Mesendoderm (in vitro differentiated cells): ENCODE data around the gene HSPB2.

Experiments
- DNase-seq: peaks from one replicate; pipeline ENCODE4 v3.0.0; 2013
- H2AK5ac ChIP-seq: 2 replicates; pipeline ENCODE4 v1.6.1; 2013; ENCODE audit warnings: low read length, inconsistent platforms
- H2BK120ac ChIP-seq: 2 replicates; pipeline ENCODE4 v1.6.1; 2013; ENCODE audit warnings: low read depth, mild to moderate bottlenecking, low read length, moderate library complexity, mixed read lengths
- H2BK15ac ChIP-seq: replicated peaks from 2 replicates; pipeline ENCODE4 v1.6.1; 2013; ENCODE audit warnings: low read depth, mild to moderate bottlenecking, moderate library complexity
- H2BK5ac ChIP-seq: 2 replicates; pipeline ENCODE4 v1.6.1; 2013; ENCODE audit warnings: low read length, inconsistent platforms
- H3K18ac ChIP-seq: 2 replicates; pipeline ENCODE4 v1.6.1; 2013; ENCODE audit warnings: mild to moderate bottlenecking, low read length, mixed read lengths
- H3K23ac ChIP-seq: one replicate; pipeline ENCODE4 v1.6.1; 2013; ENCODE audit warnings: low read length
- H3K27ac ChIP-seq: 2 replicates; pipeline ENCODE4 v1.5.1; 2013; ENCODE audit warnings: low read depth, mild to moderate bottlenecking, inconsistent platforms, low read length, moderate library complexity
- H3K27me3 ChIP-seq: 2 replicates; pipeline ENCODE4 v1.6.1; 2013; ENCODE audit warnings: low read length, control low read depth, mild to moderate bottlenecking, inconsistent platforms; ENCODE audit not compliant: insufficient read depth, poor library complexity
- H3K36me3 ChIP-seq: 2 replicates; pipeline ENCODE4 v1.6.1; 2013; ENCODE audit warnings: low read length, inconsistent platforms; ENCODE audit not compliant: control insufficient read depth, insufficient read depth
- H3K4ac ChIP-seq: one replicate; pipeline ENCODE4 v1.6.1; 2013; ENCODE audit warnings: low read depth, mild to moderate bottlenecking, low read length, moderate library complexity
- H3K4me1 ChIP-seq: 2 replicates; pipeline ENCODE4 v1.6.1; 2013; ENCODE audit warnings: low read depth, low read length, inconsistent platforms; ENCODE audit not compliant: control insufficient read depth
- H3K4me2 ChIP-seq: 2 replicates; pipeline ENCODE4 v1.6.1; 2013; ENCODE audit warnings: low read length
- H3K4me3 ChIP-seq: 2 replicates; pipeline ENCODE4 v1.5.1; 2013; ENCODE audit warnings: mild to moderate bottlenecking, low read length
- H3K56ac ChIP-seq: one replicate; pipeline ENCODE4 v1.6.1; 2013; ENCODE audit warnings: low read length
- H3K79me1 ChIP-seq: 2 replicates; pipeline ENCODE4 v1.6.1; 2013; ENCODE audit warnings: low read length, inconsistent platforms
- H3K79me2 ChIP-seq: 2 replicates; pipeline ENCODE4 v1.6.1; 2013; ENCODE audit warnings: mild to moderate bottlenecking, low read length; ENCODE audit not compliant: control insufficient read depth, insufficient read depth
- H3K9ac ChIP-seq: 2 replicates; pipeline ENCODE4 v1.6.1; 2013; ENCODE audit warnings: low read length, inconsistent platforms
- H4K5ac ChIP-seq: one replicate; pipeline ENCODE4 v1.6.1; 2013; ENCODE audit warnings: low read length
- H4K8ac ChIP-seq: one replicate; pipeline ENCODE4 v1.6.1; 2013; ENCODE audit warnings: low read depth, mild to moderate bottlenecking, control low read depth, low read length, moderate library complexity
- WGBS: extraction: QIAGEN DNeasy Blood & Tissue Kit; methylation state at CpG from one replicate; pipeline ENCODE4 v1.1.7; 2013; ENCODE audit warnings: low lambda C conversion rate, missing lambda C conversion rate; ENCODE audit not compliant: insufficient coverage; ENCODE audit errors: extremely low coverage; 5-methylcytosine and 5-hydroxymethylcytosine counted together

The HSPB2 gene

GRCh38 chr11:111917312-111917711 lies 4.8 kb downstream of the HSPB2 start:
- no peak overlapping the region for H3K9ac ChIP-seq

DNA sequence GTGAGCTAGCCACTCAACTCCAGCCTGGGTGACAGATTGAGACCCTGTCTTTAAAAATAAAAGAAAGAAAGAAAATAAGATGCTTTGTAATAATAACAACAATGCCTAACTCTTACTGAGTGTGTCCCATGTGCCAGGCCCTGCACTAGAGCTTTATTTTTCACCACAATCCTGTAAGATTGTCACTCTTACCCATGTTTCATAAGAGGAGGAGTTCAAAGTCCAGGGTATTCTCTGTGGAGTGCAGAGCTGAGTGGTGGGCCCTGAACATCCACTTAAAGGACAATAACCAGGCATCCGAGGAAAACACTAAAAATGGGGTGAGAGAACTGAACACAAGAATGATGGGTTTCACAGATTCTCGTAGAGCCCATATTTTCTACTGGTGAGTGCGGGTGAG lies 5.3 kb downstream of the HSPB2 start:
- H3K4me2 ChIP-seq = no peak overlapping the region
- no peak overlapping the region for H3K56ac ChIP-seq
- H3K4me1 ChIP-seq = no peaks in the 10 kb centered on the region
- H3K4me3 ChIP-seq = no peak overlapping the region
- no peak overlapping the region for H3K23ac ChIP-seq
- no peak overlapping the region for H2BK15ac ChIP-seq
- no peak overlapping the region for H4K8ac ChIP-seq
- no peak overlapping the region for H2AK5ac ChIP-seq
- no peak for DNase-seq
- no peak overlapping the region for H3K18ac ChIP-seq
- no peaks in the 10 kb centered on the region for H3K27me3 ChIP-seq
- H2BK120ac ChIP-seq = no peak overlapping the region
- H2BK5ac ChIP-seq = no peak overlapping the region
- no peak overlapping the region for H3K4ac ChIP-seq
- H3K79me2 ChIP-seq = no peaks in the 10 kb centered on the region
- no peak overlapping the region for H3K27ac ChIP-seq
- no peaks in the 10 kb centered on the region for H3K36me3 ChIP-seq
- H3K9ac ChIP-seq = no peak overlapping the region
- no peaks in the 10 kb centered on the region for H3K79me1 ChIP-seq
- no CpG with 5 or more reads among the region's 3 CpGs for WGBS
- no peak overlapping the region for H4K5ac ChIP-seq

More at GRCh38 chr11:111917312-111917711, 4.8 kb downstream of the HSPB2 start:
- H3K4ac ChIP-seq = no peak overlapping the region
- no peaks in the 10 kb centered on the region for H3K27me3 ChIP-seq
- no peaks in the 10 kb centered on the region for H3K79me1 ChIP-seq
- no peak overlapping the region for H4K5ac ChIP-seq
- WGBS = no CpG with 5 or more reads among the region's 2 CpGs
- H3K36me3 ChIP-seq = no peaks in the 10 kb centered on the region
- no peak overlapping the region for H2AK5ac ChIP-seq
- no peaks in the 10 kb centered on the region for H3K79me2 ChIP-seq
- no peak overlapping the region for H3K56ac ChIP-seq
- H2BK15ac ChIP-seq = no peak overlapping the region
- H4K8ac ChIP-seq = no peak overlapping the region
- no peak overlapping the region for H3K23ac ChIP-seq
- H3K4me1 ChIP-seq = peaks cover under 1% of the 10 kb centered on the region
- H3K27ac ChIP-seq = no peak overlapping the region
- H2BK120ac ChIP-seq = no peak overlapping the region
- H3K4me3 ChIP-seq = no peak overlapping the region
- H3K18ac ChIP-seq = no peak overlapping the region
- H3K4me2 ChIP-seq = no peak overlapping the region
- no peak for DNase-seq
- H2BK5ac ChIP-seq = no peak overlapping the region

GRCh38 chr11:111918390-111919256 lies 6.1 kb downstream of the HSPB2 start, which contains the start of gene C11orf52:
TSS of gene C11orf52 (plus strand) at chr11:111918913. CDS start at chr11:111918973, 60 bp downstream.
- Histone ChIP-seq H2BK5ac (no peak within 1 kb of the TSS), H3K4me3 (no peak within 1 kb of the TSS), H3K79me2 (no peaks in the 10 kb centered on the region), H3K4me2 (peak within 1 kb of the TSS; percentile 10), H4K8ac (no peak within 1 kb of the TSS), H3K4ac (no peak within 1 kb of the TSS), H2AK5ac (no peak within 1 kb of the TSS), H3K56ac (peak within 1 kb of the TSS; percentile 44), H4K5ac (peak within 1 kb of the TSS; percentile 50), H3K27me3 (no peaks in the 10 kb centered on the region), H3K27ac (peak within 1 kb of the TSS; percentile 49), H3K23ac (no peak within 1 kb of the TSS), H3K18ac (no peak within 1 kb of the TSS), H3K9ac (peak within 1 kb of the TSS; percentile 20), H2BK120ac (no peak within 1 kb of the TSS), H3K4me1 (no peaks in the 10 kb centered on the region), H3K36me3 (no peaks in the 10 kb centered on the region), H2BK15ac (no peak within 1 kb of the TSS), H3K79me1 (no peaks in the 10 kb centered on the region)
- WGBS = no CpG with 5 or more reads among the region's 19 CpGs
- peak; percentile 93 for DNase-seq

DNA sequence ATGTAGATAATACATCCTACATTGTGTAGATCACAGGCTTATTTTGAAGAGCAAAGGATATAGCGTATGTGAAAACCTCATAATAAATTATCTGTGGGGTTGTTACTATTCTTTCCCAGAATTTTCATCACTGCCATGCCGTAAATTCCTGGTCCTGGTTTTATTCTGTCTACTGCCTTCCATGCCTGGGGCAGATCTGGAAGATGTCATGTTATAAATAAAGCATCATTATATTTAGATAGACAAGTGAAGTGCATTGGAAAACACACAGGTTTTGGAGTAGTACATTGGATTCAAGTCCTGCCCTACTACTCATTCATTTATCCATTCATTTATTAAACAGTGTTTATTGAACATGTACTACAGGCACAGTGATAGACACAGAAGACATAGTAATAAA lies 8.4 kb downstream of the HSPB2 start:
- no CpG with 5 or more reads among the region's 2 CpGs for WGBS
- no peak overlapping the region for H4K8ac ChIP-seq
- no peaks in the 10 kb centered on the region for H3K79me2 ChIP-seq
- no peaks in the 10 kb centered on the region for H3K36me3 ChIP-seq
- no peaks in the 10 kb centered on the region for H3K79me1 ChIP-seq
- no peak overlapping the region for H2BK120ac ChIP-seq
- no peak for DNase-seq
- no peak overlapping the region for H3K18ac ChIP-seq
- H2AK5ac ChIP-seq = no peak overlapping the region
- H2BK5ac ChIP-seq = no peak overlapping the region
- no peaks in the 10 kb centered on the region for H3K27me3 ChIP-seq
- no peak overlapping the region for H3K9ac ChIP-seq
- no peak overlapping the region for H3K56ac ChIP-seq
- no peak overlapping the region for H3K27ac ChIP-seq
- H3K23ac ChIP-seq = no peak overlapping the region
- H3K4ac ChIP-seq = no peak overlapping the region
- no peaks in the 10 kb centered on the region for H3K4me1 ChIP-seq
- H3K4me3 ChIP-seq = no peak overlapping the region
- no peak overlapping the region for H4K5ac ChIP-seq
- no peak overlapping the region for H3K4me2 ChIP-seq
- H2BK15ac ChIP-seq = no peak overlapping the region

DNA sequence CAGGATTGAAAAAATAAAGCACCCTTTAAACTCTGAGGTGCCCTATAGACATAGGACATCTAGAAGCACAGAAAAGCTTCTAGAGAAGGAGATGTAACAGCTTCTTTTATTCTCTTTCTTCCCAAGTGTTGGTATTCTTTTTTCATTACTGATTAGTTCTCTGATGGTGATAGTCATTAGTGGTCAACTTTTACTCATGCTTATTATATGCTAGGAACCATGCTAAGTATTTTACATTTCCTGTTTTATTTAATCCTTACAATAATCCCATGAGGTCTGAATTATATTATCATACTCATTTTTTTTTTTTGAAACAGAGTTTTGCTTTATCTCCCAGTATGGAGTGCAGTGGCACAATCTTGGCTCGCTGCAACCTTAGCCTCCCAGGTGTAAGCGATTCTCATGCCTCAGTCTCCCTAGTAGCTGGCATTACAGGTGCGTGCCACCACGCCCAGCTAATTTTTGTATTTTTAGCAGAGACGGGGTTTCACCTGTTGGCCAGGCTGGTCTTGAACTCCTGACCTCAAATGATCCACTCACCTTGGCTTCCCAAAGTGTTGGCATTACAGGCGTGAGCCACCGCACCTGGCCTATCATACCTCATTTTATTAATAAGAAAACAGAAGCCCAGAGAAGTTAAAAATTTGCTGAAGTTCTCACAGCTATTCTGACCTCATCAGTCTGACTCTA lies 9.2 kb downstream of the HSPB2 start:
- Histone ChIP-seq H3K27ac (no peak overlapping the region), H3K4ac (no peak overlapping the region), H2AK5ac (no peak overlapping the region), H3K4me3 (no peak overlapping the region), H4K8ac (no peak overlapping the region), H3K79me2 (no peaks in the 10 kb centered on the region), H2BK15ac (no peak overlapping the region), H3K4me2 (no peak overlapping the region), H4K5ac (no peak overlapping the region), H3K18ac (no peak overlapping the region), H3K9ac (no peak overlapping the region), H2BK120ac (no peak overlapping the region), H3K23ac (no peak overlapping the region), H3K79me1 (no peaks in the 10 kb centered on the region), H3K27me3 (no peaks in the 10 kb centered on the region), H2BK5ac (no peak overlapping the region), H3K4me1 (peaks cover 2% of the 10 kb centered on the region), H3K56ac (no peak overlapping the region), H3K36me3 (no peaks in the 10 kb centered on the region)
- DNase-seq = no peak
- WGBS = no CpG with 5 or more reads among the region's 7 CpGs
